Panc1 (cell line): ENCODE results near the gene PRDM12. TPM values are rescaled to one million over a fixed set of nuclear protein-coding genes. Genes with fewer than 3 reads are reported as not detected.

ENCODE experiments used
- ATAC-seq: fragments of 200-7000 bp; cut with Tn5 transposase; 2 replicates; pipeline ENCODE4 v1.9.1; 2020; ENCODE audit warnings: mild to moderate bottlenecking, moderate library complexity
- BruUV-seq: library from RNA; stranded (reverse); fragments of 400-500 nt; replicated peaks from 2 replicates; lab custom pipeline; 2021; lab: Mats Ljungman, UMichigan
- CTCF ChIA-PET: fragments of 300-600 bp; sonication (Branson Sonifier 250); formaldehyde crosslinking; loops from one replicate; lab custom pipeline; 2022; ENCODE audit warnings: antibody characterized with exemption; lab: Charles Lee
- POLR2A ChIA-PET: fragments of 300-600 bp; sonication (Branson Sonifier 250); formaldehyde crosslinking; loops from one replicate; lab custom pipeline; 2022; ENCODE audit warnings: antibody characterized with exemption; lab: Charles Lee
- DNase-seq: peaks from one replicate; pipeline ENCODE4 v3.0.0-alpha.2; 2010; ENCODE audit warnings: low read depth, low spot score
- H3K27ac ChIP-seq: 2 replicates; pipeline ENCODE4 v1.5.1; 2011; ENCODE audit warnings: mild to moderate bottlenecking, low read length, inconsistent platforms
- H3K27me3 ChIP-seq: fragments of 200-500 bp; sonication (Bioruptor generic); 2 replicates; pipeline ENCODE4 v1.6.0; 2014; ENCODE audit warnings: low read length, inconsistent platforms; ENCODE audit not compliant: control insufficient read depth, insufficient read depth
- H3K36me3 ChIP-seq: fragments of 200-500 bp; sonication (Bioruptor generic); 2 replicates; pipeline ENCODE4 v1.5.1; 2014; ENCODE audit warnings: inconsistent platforms, mild to moderate bottlenecking, low read length, moderate library complexity; ENCODE audit not compliant: control insufficient read depth, insufficient read depth
- H3K4me1 ChIP-seq: 2 replicates; pipeline ENCODE4 v1.5.1; 2011; ENCODE audit warnings: inconsistent platforms, mild to moderate bottlenecking, low read length, moderate library complexity; ENCODE audit not compliant: control insufficient read depth, insufficient read depth
- H3K4me3 ChIP-seq, 2 experiments: 2 replicates each; pipeline ENCODE4 v1.5.1; 2011 to 2012; ENCODE audit warnings: low read depth in 2 of 2, low read length in 2 of 2, mild to moderate bottlenecking in 2 of 2, inconsistent platforms in 1 of 2, moderate library complexity in 1 of 2
- H3K9me3 ChIP-seq: fragments of 200-500 bp; sonication (Bioruptor generic); 2 replicates; pipeline ENCODE4 v1.5.1; 2014; ENCODE audit warnings: low read depth, mild to moderate bottlenecking, inconsistent platforms, low read length, moderate library complexity; ENCODE audit not compliant: control insufficient read depth, insufficient read depth
- CTCF ChIP-seq: fragments of 450-650 bp; IDR thresholded peaks from 2 replicates; pipeline ENCODE4 v1.5.1; 2017; ENCODE audit warnings: mild to moderate bottlenecking
- POLR2AphosphoS5 ChIP-seq: IDR thresholded peaks from 2 replicates; pipeline ENCODE4 v1.6.1; 2012; ENCODE audit warnings: mild to moderate bottlenecking, low read depth, low read length, moderate library complexity
- REST ChIP-seq, 2 experiments: IDR thresholded peaks; 2 replicates each; pipeline ENCODE4 v1.6.1; 2011 to 2012; ENCODE audit warnings: low read depth in 2 of 2, control low read depth in 1 of 2, low read length in 1 of 2, mild to moderate bottlenecking in 1 of 2, moderate library complexity in 1 of 2; ENCODE audit not compliant: insufficient read depth in 1 of 2
- SIN3A ChIP-seq: IDR thresholded peaks from 2 replicates; pipeline ENCODE4 v1.6.1; 2012; ENCODE audit warnings: low read depth, mild to moderate bottlenecking, low read length, moderate library complexity, borderline replicate concordance; ENCODE audit not compliant: insufficient read depth
- TCF7L2 ChIP-seq: IDR thresholded peaks from 2 replicates; pipeline ENCODE4 v1.6.1; 2011; ENCODE audit warnings: mild to moderate bottlenecking, low read depth, low read length, inconsistent platforms
- in situ Hi-C: cut with HindIII; loops from 2 replicates; pipeline ENCODE4 v1.10.0; 2016; ENCODE audit warnings: low sequenced_read_pairs, low pct_unique_long_range_greater_than_20kb
- intact Hi-C: fragments of 100-400 bp; cut with micrococcal nuclease; formaldehyde crosslinking; loops from one replicate; pipeline ENCODE4 v1.10.0; 2022; ENCODE audit not compliant: unreplicated experiment
- total RNA-seq: library from RNA; stranded (reverse); gene quantifications from one replicate; pipeline ENCODE4 v1.2.1, GENCODE V29; 2021; ENCODE audit not compliant: unreplicated experiment

Gene PRDM12
- total RNA-seq, 1 experiment from 2014 or later, result 0.08 TPM

GRCh38 chr9:130687615-130688014, 23.2 kb downstream of the PRDM12 start:
- BruUV-seq, result no TSS peak
- no peaks in the 10 kb centered on the region for H3K27me3 ChIP-seq
- H3K9me3 ChIP-seq, result no peaks in the 10 kb centered on the region
- in situ Hi-C loops, result no loop called here
- H3K36me3 ChIP-seq, result no peaks in the 10 kb centered on the region
- no peaks in the 10 kb centered on the region for H3K4me1 ChIP-seq
- POLR2A ChIA-PET, result interaction anchor here (0.6 kb wide), 1 partner anchor 351 kb away, joined by 3 read pairs; no protein-coding TSS in a partner anchor
- CTCF ChIA-PET, result no interaction called here
- TF ChIP-seq REST (IDR thresholded peaks at IDR 0.05; ENCODE audit: insufficient read depth in 1 of 2, low read depth in 2 of 2, low read length in 1 of 2) (no peak), POLR2AphosphoS5 (no peak), SIN3A (no peak), CTCF (no peak), TCF7L2 (no peak)
- H3K27ac ChIP-seq, result no peak overlapping the region
- intact Hi-C loops, result no loop called here
- ATAC-seq (no peak), DNase-seq (no peak)
- no peak overlapping the region for H3K4me3 ChIP-seq

- H3K36me3 ChIP-seq, result no peaks in the 10 kb centered on the region
- no peak overlapping the region for H3K27ac ChIP-seq
- H3K4me1 ChIP-seq, result no peaks in the 10 kb centered on the region
- BruUV-seq, result no TSS peak
- TF ChIP-seq REST (IDR thresholded peaks at IDR 0.05; ENCODE audit: insufficient read depth in 1 of 2, low read depth in 2 of 2, low read length in 1 of 2) (no peak), TCF7L2 (no peak), CTCF (no peak), SIN3A (no peak), POLR2AphosphoS5 (no peak)
- no peak for ATAC-seq
- no peak overlapping the region for H3K4me3 ChIP-seq
- no peak for DNase-seq
- in situ Hi-C loops (no loop called here), intact Hi-C loops (no loop called here)
- CTCF ChIA-PET, result no interaction called here
- H3K27me3 ChIP-seq, result no peaks in the 10 kb centered on the region
- H3K9me3 ChIP-seq, result no peaks in the 10 kb centered on the region
- POLR2A ChIA-PET, result interaction anchor here (0.6 kb wide), 1 partner anchor 352 kb away, joined by 3 read pairs; no protein-coding TSS in a partner anchor
These were observed 23.7 kb downstream of the PRDM12 start for GRCh38 chr9:130688072-130688471.
